ENCODE results near the gene PTGES3. TPM values are rescaled to one million over a fixed set of nuclear protein-coding genes. Genes with fewer than 3 reads are reported as not detected.
"Not testable (repeated sequence)": the region's sequence is repeated elsewhere in the genome, so short reads cannot be mapped to it uniquely, and the experiment has no call there.

The PTGES3 gene
- total RNA-seq, 4 donors from 2014 or later = 40.4 to 168 (median 102) TPM

DNA sequence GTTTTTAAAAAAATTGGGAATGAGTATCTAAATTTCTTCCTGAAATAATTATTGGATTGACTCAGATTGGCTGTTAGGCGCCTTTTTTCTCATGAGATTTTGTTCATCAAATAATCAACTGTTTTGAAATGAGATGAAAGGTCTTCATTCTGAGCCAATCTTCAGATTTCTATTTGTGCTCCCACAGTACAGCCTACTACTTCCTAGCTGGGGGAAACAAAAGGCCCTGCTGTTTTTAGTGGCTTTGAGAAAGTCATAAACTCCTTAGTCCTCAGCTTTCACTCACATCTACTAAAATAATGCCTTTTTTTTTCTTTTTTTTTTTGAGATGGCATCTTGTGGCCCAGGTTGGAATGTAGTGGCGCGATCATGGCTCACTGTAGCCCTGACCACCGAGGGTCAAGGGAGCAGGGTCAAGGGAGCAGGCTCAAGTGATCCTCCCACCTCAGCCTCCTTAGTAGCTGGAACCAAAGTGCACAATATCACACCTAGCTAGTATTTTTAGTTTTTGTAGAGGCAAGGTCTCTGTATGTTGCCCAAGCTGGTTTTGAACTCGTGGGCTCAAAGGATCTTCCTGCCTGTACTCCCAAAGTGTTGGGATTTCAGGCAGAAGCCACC lies 21.8 kb upstream of the PTGES3 start:
- in situ Hi-C loops (cut with MboI; ENCODE audit: low pct_ligation_motif_present in 1 of 4, low pct_unique_long_range_greater_than_20kb in 1 of 4, low sequenced_read_pairs in 3 of 4) = no loop called here
- H3K27ac ChIP-seq = no peak overlapping the region

DNA sequence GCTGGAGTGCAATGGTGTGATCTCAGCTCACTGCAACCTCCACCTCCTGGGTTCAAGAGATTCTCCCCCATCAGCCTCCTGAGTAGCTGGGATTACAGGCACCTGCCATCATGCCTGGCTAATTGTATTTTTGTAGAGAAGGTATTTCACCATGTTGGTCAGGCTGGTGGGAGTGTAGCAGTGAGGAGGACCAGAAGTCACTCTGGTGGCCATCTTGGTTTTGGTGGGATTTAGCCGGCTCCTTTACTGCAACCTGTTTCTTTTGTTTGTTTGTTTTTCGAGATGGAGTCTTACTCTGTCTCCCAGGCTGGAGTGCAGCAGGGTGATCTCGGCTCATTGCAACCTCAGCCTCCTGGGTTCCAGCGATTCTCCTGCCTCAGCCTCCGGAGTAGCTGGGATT lies 16.4 kb upstream of the PTGES3 start:
- intact Hi-C loops (cut with DNase I; ENCODE audit: low total_unique reads); H3K36me3 ChIP-seq; H3K9me3 ChIP-seq; DNase-seq; H3K27me3 ChIP-seq; in situ Hi-C loops (cut with MboI; ENCODE audit: low pct_ligation_motif_present in 1 of 4, low pct_unique_long_range_greater_than_20kb in 1 of 4, low sequenced_read_pairs in 3 of 4); H3K4me1 ChIP-seq; H3K4me3 ChIP-seq; H3K27ac ChIP-seq: not testable (repeated sequence)
- 79 to 85% methylated on average over 5 of the region's 5 CpGs for WGBS, 2 donors (ENCODE audit: low coverage in 1 of 2)

More for the DNA sequence above, 21.8 kb upstream of the PTGES3 start:
- no peak for TF ChIP-seq EP300 (IDR thresholded peaks at IDR 0.05; ENCODE audit: low read depth)
- TF ChIP-seq POLR2AphosphoS5 (IDR thresholded peaks at IDR 0.05) = no peak
- TF ChIP-seq POLR2A (IDR thresholded peaks at IDR 0.05) = no peak
- no peak for TF ChIP-seq CTCF (IDR thresholded peaks at IDR 0.05)
- Histone ChIP-seq H3K36me3 (peaks cover 0 to 36% (median 17%) of the 10 kb centered on the region in 4 donors), H3K4me3 (no peak overlapping the region), H3K27me3 (no peaks in the 10 kb centered on the region), H3K4me1 (no peaks in the 10 kb centered on the region), H3K9me3 (no peaks in the 10 kb centered on the region)
- no peak for DNase-seq
- intact Hi-C loops (cut with DNase I; ENCODE audit: low total_unique reads) = no loop called here
- WGBS, 2 donors (ENCODE audit: low coverage in 1 of 2) = 77 to 92% methylated on average over 4 to 5 of the region's 5 CpGs

DNA sequence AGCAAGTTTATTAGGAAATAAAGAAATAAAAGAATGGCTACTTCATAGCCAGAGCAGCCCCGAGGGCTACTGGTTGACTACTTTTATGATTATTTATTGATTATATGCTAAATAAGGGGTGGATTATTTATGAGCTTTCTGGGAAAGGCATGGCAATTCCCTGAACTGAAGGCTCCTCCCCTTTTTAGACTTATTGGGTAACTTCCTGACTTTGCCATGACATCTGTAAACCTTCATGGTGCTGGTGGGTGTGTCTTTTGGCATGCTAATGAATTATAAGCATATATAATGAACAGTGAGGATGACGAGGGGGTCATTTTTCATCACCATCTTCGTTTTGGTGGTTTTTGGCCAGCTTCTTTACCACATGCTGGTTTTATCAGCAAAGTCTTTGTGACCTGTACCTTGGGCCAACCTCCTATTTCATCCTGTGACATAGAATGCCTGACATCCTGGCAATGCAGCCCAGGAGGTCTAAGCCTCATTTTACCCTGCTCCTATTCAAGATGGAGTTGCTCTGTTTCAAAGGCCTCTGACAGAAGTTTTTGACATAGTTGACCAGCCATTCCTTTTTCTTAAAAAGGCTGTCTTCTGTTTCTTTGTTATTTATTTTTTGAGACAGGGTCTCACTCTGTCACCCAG lies 11.1 kb upstream of the PTGES3 start:
- in situ Hi-C loops (cut with MboI; ENCODE audit: low pct_ligation_motif_present in 1 of 4, low pct_unique_long_range_greater_than_20kb in 1 of 4, low sequenced_read_pairs in 3 of 4) (no loop called here), intact Hi-C loops (cut with DNase I; ENCODE audit: low total_unique reads) (no loop called here)
- Histone ChIP-seq H3K27ac (no peak overlapping the region), H3K4me3 (no peak overlapping the region), H3K27me3 (no peaks in the 10 kb centered on the region), H3K9me3 (no peaks in the 10 kb centered on the region), H3K36me3 (no peaks in the 10 kb centered on the region), H3K4me1 (no peaks in the 10 kb centered on the region)
- WGBS, 2 donors (ENCODE audit: low coverage in 1 of 2) = 50 to 58% methylated on average over 1 to 3 of the region's 3 CpGs
- TF ChIP-seq EP300 (IDR thresholded peaks at IDR 0.05; ENCODE audit: low read depth) (no peak), POLR2AphosphoS5 (IDR thresholded peaks at IDR 0.05) (no peak), CTCF (IDR thresholded peaks at IDR 0.05) (no peak), POLR2A (IDR thresholded peaks at IDR 0.05) (no peak)
- no peak for DNase-seq

GRCh38 chr12:56695327-56696101 lies 7.4 kb upstream of the PTGES3 start:
- in situ Hi-C loops (cut with MboI; ENCODE audit: low pct_ligation_motif_present in 1 of 4, low pct_unique_long_range_greater_than_20kb in 1 of 4, low sequenced_read_pairs in 3 of 4) = no loop called here
- intact Hi-C loops (cut with DNase I; ENCODE audit: low total_unique reads) = no loop called here
- no peaks in the 10 kb centered on the region for H3K27me3 ChIP-seq
- H3K27ac ChIP-seq = no peak overlapping the region
- H3K9me3 ChIP-seq = no peaks in the 10 kb centered on the region
- no peak overlapping the region for H3K4me3 ChIP-seq
- 83 to 84% methylated on average over 2 of the region's 2 CpGs for WGBS, 2 donors (ENCODE audit: low coverage in 1 of 2)
- TF ChIP-seq EP300 (IDR thresholded peaks at IDR 0.05; ENCODE audit: low read depth) (no peak), POLR2A (IDR thresholded peaks at IDR 0.05) (no peak), POLR2AphosphoS5 (IDR thresholded peaks at IDR 0.05) (no peak), CTCF (IDR thresholded peaks at IDR 0.05) (no peak)
- H3K36me3 ChIP-seq = no peaks in the 10 kb centered on the region
- no peak for DNase-seq
- no peaks in the 10 kb centered on the region for H3K4me1 ChIP-seq

All from transverse colon (tissue), 4 donors.